ENCODE data around the gene FHAD1.
A peak's percentile ranks its signal among the peaks of the same experiment; 100 is the strongest.

The FHAD1 gene

DNA sequence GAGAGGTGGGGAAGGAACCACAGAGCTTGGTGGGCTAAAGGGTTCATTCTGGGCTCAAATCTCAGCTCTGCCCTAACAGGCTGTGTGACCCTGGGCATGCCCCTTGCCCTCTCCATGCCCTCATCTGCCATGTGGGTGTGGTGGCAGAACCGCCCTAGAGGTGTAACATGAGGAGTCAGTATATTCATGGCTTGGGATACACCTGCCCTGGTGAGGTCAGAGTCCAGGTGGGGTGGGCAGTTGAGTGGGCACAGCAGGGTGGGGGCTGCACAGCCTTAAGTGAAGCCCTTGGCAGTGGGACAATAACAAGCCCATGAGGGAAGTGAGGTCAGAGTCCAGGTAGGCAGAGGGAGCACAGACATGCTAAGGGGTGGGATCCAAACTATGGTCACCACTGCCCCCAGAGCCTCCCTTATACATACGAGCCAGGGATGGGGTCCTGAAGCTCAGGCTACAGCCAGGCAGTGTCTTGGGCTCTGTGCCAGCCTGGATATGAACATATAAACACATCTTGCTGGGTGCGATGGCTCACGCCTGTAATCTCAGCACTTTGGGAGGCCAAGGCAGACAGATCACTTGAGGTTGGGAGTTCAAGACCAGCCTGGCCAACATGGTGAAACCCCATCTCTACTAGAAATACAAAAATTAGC, 103.7 kb downstream of the FHAD1 start:
- no peaks in the 10 kb centered on the region for H3K36me3 ChIP-seq (replicated peaks; ENCODE audit: insufficient read depth, low read length)
- H2AFZ ChIP-seq (ENCODE audit: low read length) = no peak overlapping the region
- H3K9me2 ChIP-seq (replicated peaks; ENCODE audit: insufficient read depth, low read length) = no peaks in the 10 kb centered on the region
- H3K9me3 ChIP-seq (replicated peaks; ENCODE audit: insufficient read depth, low read length) = no peaks in the 10 kb centered on the region
- H3K4me1 ChIP-seq (ENCODE audit: low read length) = peaks cover 8% of the 10 kb centered on the region
- no peaks in the 10 kb centered on the region for H3K27me3 ChIP-seq (replicated peaks; ENCODE audit: insufficient read depth, low read length)
- H3K4me3 ChIP-seq (ENCODE audit: low read length) = no peak overlapping the region
- H3K9ac ChIP-seq (ENCODE audit: low read length) = no peak overlapping the region
- H3F3A ChIP-seq (ENCODE audit: insufficient read depth, low read length) = no peaks in the 10 kb centered on the region
- no peaks in the 10 kb centered on the region for H4K20me1 ChIP-seq (ENCODE audit: insufficient read depth, low read length)
- DNase-seq = no peak
- H3K79me2 ChIP-seq (ENCODE audit: low read length) = no peaks in the 10 kb centered on the region
- TF ChIP-seq EZH2 (optimal IDR thresholded peaks at IDR 0.05; ENCODE audit: low read depth, low read length) (no peak), EZH2phosphoT487 (IDR thresholded peaks at IDR 0.05; ENCODE audit: low read length) (no peak)
- TF ChIP-seq, protein P1, sequence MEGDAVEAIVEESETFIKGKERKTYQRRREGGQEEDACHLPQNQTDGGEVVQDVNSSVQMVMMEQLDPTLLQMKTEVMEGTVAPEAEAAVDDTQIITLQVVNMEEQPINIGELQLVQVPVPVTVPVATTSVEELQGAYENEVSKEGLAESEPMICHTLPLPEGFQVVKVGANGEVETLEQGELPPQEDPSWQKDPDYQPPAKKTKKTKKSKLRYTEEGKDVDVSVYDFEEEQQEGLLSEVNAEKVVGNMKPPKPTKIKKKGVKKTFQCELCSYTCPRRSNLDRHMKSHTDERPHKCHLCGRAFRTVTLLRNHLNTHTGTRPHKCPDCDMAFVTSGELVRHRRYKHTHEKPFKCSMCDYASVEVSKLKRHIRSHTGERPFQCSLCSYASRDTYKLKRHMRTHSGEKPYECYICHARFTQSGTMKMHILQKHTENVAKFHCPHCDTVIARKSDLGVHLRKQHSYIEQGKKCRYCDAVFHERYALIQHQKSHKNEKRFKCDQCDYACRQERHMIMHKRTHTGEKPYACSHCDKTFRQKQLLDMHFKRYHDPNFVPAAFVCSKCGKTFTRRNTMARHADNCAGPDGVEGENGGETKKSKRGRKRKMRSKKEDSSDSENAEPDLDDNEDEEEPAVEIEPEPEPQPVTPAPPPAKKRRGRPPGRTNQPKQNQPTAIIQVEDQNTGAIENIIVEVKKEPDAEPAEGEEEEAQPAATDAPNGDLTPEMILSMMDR (IDR thresholded peaks at IDR 0.05; ENCODE audit: low read length) = no peak
- H3K4me2 ChIP-seq (ENCODE audit: low read depth, low read length) = no peak overlapping the region
- no peak overlapping the region for H3K27ac ChIP-seq (ENCODE audit: low read length)

GRCh38 chr1:15351310-15351709, 104.3 kb downstream of the FHAD1 start:
- no peak overlapping the region for H3K4me3 ChIP-seq (ENCODE audit: low read length)
- no peaks in the 10 kb centered on the region for H3K9me3 ChIP-seq (replicated peaks; ENCODE audit: insufficient read depth, low read length)
- no peaks in the 10 kb centered on the region for H3K9me2 ChIP-seq (replicated peaks; ENCODE audit: insufficient read depth, low read length)
- no peaks in the 10 kb centered on the region for H3K79me2 ChIP-seq (ENCODE audit: low read length)
- no peak for TF ChIP-seq EZH2phosphoT487 (IDR thresholded peaks at IDR 0.05; ENCODE audit: low read length)
- no peak for TF ChIP-seq EZH2 (optimal IDR thresholded peaks at IDR 0.05; ENCODE audit: low read depth, low read length)
- TF ChIP-seq, protein P1 (IDR thresholded peaks at IDR 0.05; ENCODE audit: low read length) = no peak
- no peak overlapping the region for H3K27ac ChIP-seq (ENCODE audit: low read length)
- H3F3A ChIP-seq (ENCODE audit: insufficient read depth, low read length) = no peaks in the 10 kb centered on the region
- no peak overlapping the region for H3K9ac ChIP-seq (ENCODE audit: low read length)
- H3K4me2 ChIP-seq (ENCODE audit: low read depth, low read length) = no peak overlapping the region
- H3K27me3 ChIP-seq (replicated peaks; ENCODE audit: insufficient read depth, low read length) = no peaks in the 10 kb centered on the region
- H2AFZ ChIP-seq (ENCODE audit: low read length) = no peak overlapping the region
- no peak for DNase-seq
- H3K36me3 ChIP-seq (replicated peaks; ENCODE audit: insufficient read depth, low read length) = no peaks in the 10 kb centered on the region
- H4K20me1 ChIP-seq (ENCODE audit: insufficient read depth, low read length) = no peaks in the 10 kb centered on the region
- peaks cover 8% of the 10 kb centered on the region for H3K4me1 ChIP-seq (ENCODE audit: low read length)

DNA sequence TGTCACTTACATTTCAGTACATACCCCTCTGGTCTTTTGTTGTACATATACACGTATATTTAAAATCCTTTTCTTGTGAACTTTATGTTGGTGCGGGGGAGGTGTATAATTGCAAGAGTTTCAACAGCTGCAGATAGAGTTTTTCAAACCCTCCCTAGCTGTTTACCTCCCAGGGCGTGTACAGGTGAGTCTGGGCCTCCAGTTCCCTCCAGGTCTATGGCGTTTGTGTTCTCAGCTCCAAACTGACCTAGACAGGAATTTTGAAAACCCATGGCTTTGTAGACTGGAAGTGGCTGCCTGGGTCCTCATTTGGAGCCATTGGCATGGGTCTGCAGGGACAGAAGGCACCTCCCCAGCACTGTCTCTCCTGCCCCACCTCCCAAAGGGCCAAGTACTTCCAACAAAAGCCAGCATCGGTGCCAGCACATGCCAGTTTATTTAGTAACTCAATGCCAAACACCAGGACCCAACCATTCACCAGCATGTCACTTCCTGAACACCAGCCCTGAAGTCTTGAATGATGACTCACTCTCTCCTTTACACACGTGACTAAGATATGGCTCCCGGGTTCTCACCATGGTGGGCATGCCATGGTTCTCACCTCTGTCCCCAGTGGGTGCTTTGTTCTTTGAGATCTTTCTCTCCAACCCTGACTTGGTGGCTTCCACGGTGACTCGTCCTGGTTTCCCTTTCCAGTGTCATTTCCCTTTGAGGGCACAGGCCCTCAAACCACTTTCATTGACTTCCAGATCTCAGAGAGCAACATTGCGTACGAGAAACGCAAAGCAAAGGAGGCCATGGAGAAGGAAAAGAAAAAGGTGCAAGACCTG, 105.3 kb downstream of the FHAD1 start:
- no peak overlapping the region for H3K27ac ChIP-seq (ENCODE audit: low read length)
- no peaks in the 10 kb centered on the region for H3K9me2 ChIP-seq (replicated peaks; ENCODE audit: insufficient read depth, low read length)
- H3K4me2 ChIP-seq (ENCODE audit: low read depth, low read length) = no peak overlapping the region
- no peaks in the 10 kb centered on the region for H3K36me3 ChIP-seq (replicated peaks; ENCODE audit: insufficient read depth, low read length)
- no peak overlapping the region for H3K9ac ChIP-seq (ENCODE audit: low read length)
- DNase-seq = no peak
- H3K79me2 ChIP-seq (ENCODE audit: low read length) = no peaks in the 10 kb centered on the region
- H2AFZ ChIP-seq (ENCODE audit: low read length) = peak overlapping the region; percentile 63; the same call in 1 of the 2 replicates
- TF ChIP-seq EZH2 (optimal IDR thresholded peaks at IDR 0.05; ENCODE audit: low read depth, low read length) = no peak
- no peaks in the 10 kb centered on the region for H3K27me3 ChIP-seq (replicated peaks; ENCODE audit: insufficient read depth, low read length)
- H4K20me1 ChIP-seq (ENCODE audit: insufficient read depth, low read length) = no peaks in the 10 kb centered on the region
- no peak overlapping the region for H3K4me3 ChIP-seq (ENCODE audit: low read length)
- H3K9me3 ChIP-seq (replicated peaks; ENCODE audit: insufficient read depth, low read length) = no peaks in the 10 kb centered on the region
- no peaks in the 10 kb centered on the region for H3F3A ChIP-seq (ENCODE audit: insufficient read depth, low read length)
- peaks cover 8% of the 10 kb centered on the region for H3K4me1 ChIP-seq (ENCODE audit: low read length)

All from MM.1S (cell line).